Putamen (tissue), 1 donor: ENCODE measurements around the gene ESR1.

Experiments
- DNase-seq: peaks from one replicate; pipeline ENCODE4 v3.0.0-alpha.2; 2016; ENCODE audit warnings: low spot score

Gene ESR1

DNA sequence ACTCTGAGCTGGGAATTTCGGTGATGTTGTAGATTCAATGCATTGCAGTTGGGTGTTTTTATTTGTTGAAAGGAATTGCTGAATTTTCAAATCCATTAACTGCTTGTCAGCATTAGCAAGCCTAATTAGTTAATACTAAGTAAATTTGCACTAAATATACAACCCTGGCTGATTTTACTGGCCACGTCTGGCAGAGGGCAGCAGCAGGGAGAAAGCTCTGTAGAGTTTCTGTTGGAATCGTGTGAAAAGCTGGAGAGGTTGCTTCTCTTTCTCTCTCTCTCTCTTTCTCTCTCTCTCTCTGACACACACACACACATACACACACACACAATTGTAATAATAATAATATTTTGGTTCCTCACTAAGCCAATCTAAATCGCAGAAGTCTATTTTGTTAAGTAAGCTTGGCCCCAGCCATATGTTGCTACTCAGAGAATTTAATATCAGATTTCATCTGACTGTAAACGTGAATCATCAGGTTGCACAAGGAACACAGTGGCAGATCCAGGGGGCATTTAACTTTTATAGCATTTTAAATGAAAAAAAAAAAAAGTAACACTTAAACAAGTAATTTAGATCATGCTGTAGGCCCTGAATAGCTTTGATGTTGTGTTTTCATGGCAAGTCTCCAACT is 289.5 kb downstream of the ESR1 start:
- DNase-seq, result no peak

DNA sequence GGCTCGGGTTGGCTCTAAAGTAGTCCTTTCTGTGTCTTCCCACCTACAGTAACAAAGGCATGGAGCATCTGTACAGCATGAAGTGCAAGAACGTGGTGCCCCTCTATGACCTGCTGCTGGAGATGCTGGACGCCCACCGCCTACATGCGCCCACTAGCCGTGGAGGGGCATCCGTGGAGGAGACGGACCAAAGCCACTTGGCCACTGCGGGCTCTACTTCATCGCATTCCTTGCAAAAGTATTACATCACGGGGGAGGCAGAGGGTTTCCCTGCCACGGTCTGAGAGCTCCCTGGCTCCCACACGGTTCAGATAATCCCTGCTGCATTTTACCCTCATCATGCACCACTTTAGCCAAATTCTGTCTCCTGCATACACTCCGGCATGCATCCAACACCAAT is 291.2 kb downstream of the ESR1 start:
- DNase-seq, result no peak

DNA sequence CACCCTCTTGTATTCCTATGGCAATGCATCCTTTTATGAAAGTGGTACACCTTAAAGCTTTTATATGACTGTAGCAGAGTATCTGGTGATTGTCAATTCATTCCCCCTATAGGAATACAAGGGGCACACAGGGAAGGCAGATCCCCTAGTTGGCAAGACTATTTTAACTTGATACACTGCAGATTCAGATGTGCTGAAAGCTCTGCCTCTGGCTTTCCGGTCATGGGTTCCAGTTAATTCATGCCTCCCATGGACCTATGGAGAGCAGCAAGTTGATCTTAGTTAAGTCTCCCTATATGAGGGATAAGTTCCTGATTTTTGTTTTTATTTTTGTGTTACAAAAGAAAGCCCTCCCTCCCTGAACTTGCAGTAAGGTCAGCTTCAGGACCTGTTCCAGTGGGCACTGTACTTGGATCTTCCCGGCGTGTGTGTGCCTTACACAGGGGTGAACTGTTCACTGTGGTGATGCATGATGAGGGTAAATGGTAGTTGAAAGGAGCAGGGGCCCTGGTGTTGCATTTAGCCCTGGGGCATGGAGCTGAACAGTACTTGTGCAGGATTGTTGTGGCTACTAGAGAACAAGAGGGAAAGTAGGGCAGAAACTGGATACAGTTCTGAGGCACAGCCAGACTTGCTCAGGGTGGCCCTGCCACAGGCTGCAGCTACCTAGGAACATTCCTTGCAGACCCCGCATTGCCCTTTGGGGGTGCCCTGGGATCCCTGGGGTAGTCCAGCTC is 292.1 kb downstream of the ESR1 start:
- no peak for DNase-seq

DNA sequence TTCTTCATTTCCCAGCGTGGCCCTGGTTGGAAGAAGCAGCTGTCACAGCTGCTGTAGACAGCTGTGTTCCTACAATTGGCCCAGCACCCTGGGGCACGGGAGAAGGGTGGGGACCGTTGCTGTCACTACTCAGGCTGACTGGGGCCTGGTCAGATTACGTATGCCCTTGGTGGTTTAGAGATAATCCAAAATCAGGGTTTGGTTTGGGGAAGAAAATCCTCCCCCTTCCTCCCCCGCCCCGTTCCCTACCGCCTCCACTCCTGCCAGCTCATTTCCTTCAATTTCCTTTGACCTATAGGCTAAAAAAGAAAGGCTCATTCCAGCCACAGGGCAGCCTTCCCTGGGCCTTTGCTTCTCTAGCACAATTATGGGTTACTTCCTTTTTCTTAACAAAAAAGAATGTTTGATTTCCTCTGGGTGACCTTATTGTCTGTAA is 292.7 kb downstream of the ESR1 start:
- DNase-seq, result no peak

DNA sequence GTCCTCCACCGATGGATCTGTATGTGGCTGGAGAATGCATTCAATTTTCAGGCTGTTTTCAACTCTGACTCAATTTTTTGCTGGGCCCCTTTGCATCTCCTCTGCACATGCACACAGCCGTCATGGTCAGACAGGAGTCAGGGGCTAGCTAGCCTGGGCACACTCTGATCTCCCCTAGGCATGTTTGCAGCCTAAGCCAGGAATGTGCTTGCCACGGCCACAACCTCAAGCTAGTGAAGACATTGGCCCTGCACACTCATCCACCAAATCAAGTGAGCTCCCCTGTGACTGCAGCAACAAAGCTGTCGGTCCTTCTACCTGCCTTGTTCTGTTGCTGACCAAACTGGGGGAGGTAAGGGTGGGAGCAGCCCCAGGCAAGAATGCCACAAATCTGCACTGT is 300.5 kb downstream of the ESR1 start:
- DNase-seq, result no peak

DNA sequence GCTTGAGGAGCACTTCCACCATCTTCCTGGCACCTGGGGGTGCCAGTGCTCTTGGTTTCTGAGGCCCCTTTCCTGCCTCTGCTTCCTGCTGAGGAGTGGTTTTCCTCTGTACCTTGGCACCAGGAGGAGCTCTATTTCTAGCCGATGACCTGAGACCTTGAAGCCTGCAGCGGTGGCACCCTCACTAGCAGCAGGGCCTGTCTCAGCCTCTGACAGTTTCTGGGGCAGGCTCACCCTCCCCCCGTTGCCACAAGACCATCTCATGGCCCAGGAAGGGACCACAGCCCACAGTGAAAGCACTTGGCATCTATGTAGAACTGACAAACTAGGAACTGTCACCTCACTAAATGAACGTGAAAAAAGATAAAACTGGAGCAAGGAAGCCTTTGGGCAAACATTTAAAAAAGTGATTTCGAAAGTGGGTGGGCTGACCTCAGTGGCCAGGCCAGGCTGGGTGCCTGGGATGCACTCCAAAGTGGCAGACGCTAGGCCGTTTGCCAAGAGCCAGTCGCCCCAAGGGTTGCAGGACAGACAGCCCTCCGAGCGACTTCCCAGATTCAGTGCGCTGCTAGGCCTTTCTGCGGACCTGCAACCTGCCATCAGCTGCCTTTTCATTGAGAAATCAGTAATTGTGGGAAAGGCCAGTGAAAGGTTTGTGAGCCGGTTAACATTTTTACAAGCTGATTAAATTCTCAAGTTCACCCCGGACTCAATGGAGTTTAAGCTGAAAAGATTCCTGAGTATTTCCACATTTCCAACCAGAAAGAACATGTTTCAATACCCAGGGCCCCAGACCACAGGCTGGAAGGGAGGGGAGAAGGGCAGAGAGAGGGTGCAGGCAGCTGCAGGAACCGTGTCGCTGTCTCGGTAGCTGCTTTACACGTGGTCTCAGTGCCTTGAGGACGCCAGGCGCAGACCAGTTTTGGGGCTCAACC is 303.7 kb downstream of the ESR1 start:
- DNase-seq, result no peak

DNA sequence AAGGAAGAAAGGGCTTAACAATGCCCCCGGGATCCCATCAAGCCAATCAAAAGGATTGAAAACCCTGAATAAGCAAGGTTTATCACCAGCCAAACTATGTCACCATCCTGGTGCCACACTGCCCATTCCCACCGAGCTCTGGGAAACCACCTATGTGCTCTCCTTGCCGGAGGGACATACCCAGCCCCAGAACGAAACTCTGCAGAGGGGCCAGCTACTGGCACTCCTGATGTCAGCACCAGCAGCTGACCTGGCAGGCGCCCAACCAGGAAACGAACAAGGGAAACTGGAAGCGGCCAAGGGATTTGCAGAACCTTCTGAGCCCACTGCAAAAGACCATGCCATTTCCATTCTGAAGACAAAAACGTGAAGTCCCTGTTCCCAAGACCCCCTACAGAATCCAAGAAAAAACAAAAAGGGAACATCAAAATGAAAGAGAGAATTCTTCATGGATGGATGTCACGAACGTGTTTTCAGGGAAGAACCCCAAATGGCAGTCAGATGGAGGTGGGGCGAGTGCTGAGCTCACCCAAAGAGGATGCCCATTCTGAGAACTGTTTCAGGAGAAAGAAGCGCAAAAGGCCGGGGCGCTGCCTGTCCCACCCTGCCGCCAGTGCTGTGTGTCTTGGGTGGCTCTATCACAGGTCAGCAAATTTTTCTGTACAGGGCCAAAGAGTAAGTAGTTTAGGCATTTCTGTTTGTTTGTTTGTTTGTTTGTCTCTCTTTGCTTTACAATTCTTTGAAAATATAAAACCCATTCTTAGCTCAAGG is 305.2 kb downstream of the ESR1 start:
- no peak for DNase-seq

DNA sequence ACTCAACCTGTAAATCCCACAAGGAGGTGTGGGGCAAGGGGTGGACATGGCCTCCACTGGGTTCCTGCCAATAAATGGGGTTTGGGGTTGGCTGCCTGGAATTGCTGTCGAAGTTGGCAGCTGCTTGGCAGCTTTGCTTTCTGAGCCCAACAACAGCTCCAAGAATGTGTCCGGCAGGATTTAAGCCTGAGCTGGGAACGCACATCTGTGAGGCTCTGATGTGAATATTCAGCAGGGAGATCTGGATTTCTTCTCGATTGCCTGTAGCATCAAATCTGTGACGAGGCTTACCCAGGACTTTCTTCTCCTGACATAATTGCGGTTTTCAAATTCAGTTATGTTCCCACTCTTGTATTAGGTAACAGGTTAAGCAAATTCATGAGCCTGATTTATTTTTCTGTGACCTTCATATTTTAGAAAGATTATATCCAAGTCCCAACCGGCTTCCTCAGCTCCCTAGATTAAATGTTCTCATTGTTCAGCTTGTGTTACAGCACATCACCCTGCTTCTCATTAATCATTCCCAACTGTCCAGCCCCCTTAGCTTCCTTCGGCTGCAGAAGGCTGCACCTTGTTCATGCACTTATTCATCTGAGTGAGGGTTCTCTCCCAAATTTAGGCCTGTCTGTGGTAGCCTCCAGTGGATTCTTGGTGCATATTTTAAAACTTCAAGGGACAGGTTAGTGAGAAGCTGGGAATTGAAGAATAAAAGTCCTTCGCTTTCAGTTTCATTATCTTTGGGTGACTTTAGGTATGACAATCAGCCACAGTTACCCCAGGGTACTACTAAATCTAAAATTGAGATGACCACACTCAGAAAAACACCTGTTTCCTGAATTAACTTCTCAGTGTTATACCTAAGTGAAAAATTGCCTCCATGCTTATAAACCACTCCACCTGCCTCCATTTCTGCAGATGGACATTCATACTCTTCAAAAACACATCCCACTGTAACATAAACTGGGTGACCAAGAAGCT is 310.0 kb downstream of the ESR1 start:
- no peak for DNase-seq

DNA sequence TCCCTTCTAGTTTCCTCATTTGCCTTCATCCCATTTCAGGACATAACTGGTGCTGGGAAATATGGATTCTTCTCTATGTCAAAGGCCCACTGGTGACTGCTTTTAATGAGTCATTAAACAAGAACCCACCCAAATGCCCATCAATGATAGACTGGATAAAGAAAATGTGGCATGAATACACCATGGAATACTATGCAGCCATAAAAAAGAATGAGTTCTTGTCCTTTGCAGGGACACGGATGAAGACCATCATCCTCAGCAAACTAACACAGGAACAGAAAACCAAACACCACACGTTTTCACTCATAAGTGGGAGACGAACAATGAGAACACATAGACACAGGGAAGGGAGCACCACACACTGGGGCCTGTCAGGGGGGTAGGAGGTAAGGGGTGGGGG is 310.7 kb downstream of the ESR1 start:
- DNase-seq, result no peak

DNA sequence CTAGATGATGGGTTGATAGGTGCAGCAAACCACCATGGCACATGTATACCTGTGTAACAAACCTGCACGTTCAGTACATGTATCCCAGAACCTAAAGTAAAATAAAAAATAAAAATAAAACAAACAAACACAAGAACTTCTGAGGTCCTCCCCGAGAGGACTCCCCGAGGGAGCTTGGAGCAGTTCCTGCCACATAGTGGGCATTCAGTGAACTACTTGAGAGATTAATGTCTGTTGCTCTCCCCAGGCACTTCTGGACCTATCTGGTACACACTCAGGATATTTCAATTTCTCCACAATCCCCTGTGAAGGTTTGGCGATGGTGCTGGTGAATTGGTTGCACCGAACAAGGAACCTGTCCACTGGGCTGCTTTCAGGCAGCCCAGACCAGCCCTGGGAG is 311.2 kb downstream of the ESR1 start:
- no peak for DNase-seq

DNA sequence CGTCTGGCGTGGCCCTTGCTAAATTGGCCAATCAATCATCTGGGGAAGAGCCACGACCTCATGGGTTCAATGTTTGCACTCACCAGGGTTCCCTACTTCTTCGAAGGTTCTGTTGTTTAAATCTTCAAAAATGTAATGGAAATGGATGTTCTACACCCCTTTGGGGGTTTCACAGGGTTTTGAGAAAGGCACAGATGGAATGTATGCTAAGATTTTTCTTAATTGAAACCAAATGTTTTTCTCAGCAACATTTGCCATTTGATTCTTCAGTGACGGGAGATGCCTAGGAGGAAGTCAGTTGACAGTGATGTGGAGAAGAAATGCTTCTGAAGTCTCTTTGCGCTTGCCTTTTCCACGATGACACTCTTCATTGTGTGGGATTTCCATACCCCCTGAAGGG is 312.3 kb downstream of the ESR1 start:
- DNase-seq, result no peak

DNA sequence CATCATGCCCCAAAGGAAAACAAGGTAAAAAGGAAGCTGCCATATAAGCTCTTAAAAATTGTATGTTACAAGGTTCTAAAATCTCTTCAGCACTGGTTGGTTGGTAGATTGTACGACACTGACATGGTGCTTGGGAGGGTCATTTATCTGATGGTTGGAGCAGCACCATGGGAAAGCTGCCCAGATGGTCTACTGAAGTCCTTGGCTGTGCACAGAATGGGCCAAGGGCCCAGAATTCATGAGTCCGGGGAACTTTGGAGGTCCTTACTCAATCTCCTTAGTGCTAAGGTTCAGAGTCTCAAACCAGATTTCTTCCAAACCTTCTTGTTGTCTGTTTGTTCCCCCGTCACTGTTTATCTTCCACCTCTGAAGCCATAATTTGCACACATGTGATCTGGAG is 314.4 kb downstream of the ESR1 start:
- no peak for DNase-seq

DNA sequence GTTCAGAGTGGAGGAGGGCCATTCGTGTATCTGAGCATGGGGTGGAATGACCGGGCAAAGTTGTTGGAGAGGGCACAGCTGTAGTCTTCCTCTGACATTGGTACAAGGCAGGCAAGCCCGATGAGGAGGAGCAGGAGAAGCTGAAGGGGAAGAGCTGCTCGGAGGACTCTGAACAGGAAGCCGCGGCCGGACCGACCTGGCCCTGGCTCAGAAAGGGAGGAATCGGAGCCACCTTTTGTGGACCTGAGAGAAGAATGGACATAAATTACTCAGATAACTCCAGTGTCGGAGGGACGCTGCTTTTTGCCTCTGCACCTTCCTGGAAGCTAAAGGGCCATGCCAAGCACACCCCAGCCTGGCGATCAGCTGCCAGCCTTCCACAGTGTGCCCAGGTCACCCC is 315.0 kb downstream of the ESR1 start:
- DNase-seq, result no peak

DNA sequence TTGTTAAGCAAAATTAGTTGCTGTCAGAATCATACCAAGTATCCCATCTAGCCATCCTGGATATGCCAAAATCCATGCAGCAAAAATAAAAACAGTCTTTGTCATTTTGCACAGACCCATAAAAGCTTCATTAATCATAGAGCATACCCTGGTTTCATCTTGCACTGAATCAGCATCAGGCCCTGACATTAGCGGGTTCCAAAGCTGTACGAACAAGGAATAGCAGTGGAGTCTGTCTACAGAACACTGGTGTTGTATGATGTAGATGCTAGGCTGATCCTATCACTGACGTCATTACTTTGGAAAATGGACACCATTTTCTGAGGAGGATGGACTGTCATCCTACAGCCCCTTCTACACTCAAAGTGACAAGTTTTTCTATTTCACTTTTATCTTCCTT is 315.6 kb downstream of the ESR1 start:
- no peak for DNase-seq

DNA sequence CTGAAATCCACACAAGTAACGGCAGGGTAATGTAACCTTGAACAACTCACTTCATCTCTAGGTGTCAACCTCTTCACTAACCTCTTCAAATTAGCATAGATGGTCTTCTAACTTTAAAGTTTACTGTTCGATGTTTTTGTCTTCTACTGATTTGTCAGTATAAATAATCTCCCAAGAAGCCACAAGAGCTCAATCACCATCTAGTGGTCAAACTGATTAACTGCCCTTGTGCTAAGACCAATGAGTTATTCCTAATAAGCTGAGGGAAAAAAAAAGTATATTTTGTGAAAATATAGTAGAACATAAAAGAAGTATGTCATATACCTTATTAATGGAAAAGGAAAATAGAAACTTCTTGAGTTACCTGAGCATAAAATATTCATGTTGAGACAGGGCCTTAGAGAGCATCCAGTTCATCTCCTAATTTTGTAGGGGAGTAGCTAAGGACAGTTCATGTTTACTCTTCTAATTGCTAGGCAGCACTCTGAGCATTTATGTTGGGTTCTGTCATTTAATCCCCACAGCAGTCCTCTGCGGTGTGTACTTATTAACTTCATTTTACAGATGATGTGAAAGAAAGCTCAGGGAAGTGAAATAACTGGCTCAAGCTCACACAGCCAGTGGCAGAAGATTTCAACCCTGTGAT is 317.1 kb downstream of the ESR1 start:
- no peak for DNase-seq

DNA sequence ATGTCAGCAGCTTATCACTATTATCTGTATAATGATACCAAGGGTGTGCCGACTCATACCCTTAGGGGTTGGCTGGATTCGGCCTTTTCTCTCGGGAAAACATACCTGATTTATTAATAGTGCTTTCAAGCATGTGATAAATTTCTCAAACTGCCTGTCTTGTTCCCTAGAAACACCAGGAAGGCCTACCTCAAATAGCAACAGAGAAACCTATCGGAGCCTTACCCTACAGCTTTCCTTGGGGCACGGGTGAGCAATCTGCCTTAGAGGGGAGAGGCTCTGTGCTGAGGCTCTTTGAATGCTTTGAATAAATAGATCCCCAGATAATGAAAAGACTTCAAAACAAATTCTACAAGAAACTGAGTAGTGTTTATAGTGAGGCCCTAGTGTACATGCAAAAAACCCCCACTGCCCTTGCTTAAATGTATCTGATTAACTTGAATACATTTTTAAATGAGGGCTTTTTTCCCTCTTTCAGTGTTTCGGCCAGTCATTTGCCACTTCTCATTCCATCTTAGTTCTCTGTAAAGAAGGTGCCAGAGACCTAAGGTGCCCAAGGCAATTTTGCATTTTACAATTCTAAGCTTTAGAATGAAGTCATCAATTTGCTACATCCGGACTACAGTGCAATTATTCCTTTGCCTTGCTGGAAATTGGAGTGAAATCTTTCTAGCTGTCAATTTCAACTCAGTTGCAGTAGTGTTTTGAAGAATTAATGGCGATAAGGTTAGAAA is 320.1 kb downstream of the ESR1 start:
- no peak for DNase-seq

DNA sequence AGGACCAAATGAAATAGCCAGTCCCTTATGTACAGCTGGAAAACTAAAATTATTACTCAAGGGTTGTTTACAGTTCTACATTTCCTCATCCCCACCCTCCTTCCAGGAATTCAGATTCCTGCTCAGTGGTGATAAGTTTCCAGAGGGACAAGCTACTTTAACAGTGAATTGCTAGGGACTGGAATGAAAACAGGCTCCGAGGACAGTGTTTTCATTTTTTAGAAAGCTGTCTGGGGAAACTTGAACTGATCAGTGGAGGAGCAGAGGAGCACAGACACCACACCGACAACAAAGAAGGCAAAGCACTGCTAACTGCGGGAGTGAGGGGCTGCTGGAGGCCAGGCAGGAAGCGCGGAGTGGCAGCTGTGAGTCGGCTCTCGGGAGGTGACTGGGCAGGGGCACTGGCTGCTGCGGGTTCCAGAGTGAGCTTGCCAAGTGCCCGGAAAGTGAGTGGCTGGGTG is 322.2 kb downstream of the ESR1 start:
- no peak for DNase-seq

DNA sequence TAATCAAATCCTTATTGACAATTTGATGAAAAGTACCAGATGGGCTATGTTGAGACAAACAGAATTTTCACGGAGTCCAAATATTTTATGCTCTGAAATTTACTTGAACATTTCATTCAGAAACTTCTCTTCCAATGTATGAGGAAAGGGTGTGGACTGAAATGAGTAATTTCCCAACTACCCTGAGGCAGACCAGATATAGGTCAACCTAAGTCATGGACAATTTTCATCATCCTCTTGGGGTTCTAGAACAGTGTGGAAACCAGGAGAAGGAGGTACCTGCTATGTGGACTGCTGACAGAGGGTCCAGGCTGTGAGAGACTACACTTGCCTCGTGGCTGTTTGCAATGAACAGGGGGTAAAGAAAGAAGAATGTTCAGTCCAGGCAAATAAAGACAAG is 323.0 kb downstream of the ESR1 start:
- no peak for DNase-seq

DNA sequence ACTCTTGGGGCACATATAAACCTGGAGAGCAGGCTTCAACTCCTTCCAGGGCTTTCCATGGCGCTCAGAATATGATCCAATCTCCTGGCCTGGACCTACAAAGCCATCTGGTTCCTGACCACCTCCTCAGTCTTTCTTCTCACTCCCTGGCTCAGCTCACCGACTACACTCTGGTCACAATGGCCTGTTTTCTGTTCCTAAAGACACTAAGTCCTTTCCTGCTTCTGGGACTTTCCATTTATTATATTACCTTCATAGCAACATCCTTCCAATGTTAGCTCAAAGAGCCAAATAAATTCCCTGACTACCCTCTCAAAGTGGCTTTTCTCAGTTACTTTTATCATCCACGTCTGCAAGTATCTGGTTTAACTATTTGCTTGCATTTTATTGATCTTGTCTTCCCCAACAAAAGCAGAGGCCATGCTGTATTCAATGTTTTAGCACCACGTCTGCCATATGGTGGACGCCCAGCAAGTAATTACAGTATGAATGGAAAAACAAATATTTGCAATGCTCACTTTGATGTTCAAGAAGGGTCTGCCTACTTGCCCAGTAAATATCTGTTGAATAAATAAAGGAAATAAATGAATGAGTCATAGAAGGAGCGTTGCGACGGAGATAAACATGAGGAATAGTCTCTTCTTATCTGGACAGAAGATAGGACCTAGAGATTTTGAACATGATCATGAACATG is 328.4 kb downstream of the ESR1 start:
- DNase-seq, result no peak
